ENCODE data around the gene DUSP19. TPM values are rescaled to one million over a fixed set of nuclear protein-coding genes. Genes with fewer than 3 reads are reported as not detected.

The DUSP19 gene
- total and polyA plus RNA-seq, 12 donors: 0.81 to 10.0 (median 4.1) TPM

DNA sequence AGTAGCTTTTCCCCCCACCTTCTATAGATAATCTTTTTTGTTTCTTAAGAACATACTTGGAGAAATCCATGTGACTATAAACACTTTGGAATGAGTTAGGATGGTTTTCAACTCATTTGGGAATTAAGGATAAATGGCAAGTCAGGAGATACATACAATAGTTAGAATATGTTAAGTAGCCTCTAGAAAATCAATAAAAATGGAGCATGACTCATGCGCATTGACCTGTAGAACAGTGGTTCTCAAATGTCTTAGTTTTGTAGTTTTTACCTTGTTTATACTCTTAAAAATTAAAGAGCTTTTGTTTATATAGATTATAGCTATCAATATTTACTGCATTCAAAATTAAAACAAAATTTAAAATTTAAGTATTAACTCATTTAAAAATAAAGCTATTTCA lies 70.4 kb downstream of the DUSP19 start:
- H3K27me3 ChIP-seq: no peaks in the 10 kb centered on the region
- intact Hi-C loops (cut with DNase I): no loop called here
- no peaks in the 10 kb centered on the region for H3K4me1 ChIP-seq (replicated peaks in 1 of 2)
- 96 to 100% (median 99%) methylated on average over 1 of the region's 1 CpG for WGBS, 4 donors
- TF ChIP-seq, protein P1, sequence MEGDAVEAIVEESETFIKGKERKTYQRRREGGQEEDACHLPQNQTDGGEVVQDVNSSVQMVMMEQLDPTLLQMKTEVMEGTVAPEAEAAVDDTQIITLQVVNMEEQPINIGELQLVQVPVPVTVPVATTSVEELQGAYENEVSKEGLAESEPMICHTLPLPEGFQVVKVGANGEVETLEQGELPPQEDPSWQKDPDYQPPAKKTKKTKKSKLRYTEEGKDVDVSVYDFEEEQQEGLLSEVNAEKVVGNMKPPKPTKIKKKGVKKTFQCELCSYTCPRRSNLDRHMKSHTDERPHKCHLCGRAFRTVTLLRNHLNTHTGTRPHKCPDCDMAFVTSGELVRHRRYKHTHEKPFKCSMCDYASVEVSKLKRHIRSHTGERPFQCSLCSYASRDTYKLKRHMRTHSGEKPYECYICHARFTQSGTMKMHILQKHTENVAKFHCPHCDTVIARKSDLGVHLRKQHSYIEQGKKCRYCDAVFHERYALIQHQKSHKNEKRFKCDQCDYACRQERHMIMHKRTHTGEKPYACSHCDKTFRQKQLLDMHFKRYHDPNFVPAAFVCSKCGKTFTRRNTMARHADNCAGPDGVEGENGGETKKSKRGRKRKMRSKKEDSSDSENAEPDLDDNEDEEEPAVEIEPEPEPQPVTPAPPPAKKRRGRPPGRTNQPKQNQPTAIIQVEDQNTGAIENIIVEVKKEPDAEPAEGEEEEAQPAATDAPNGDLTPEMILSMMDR (IDR thresholded peaks at IDR 0.05): no peak
- no peak for TF ChIP-seq POLR2A (IDR thresholded peaks at IDR 0.05)
- H3K4me3 ChIP-seq: no peak overlapping the region
- H3K27ac ChIP-seq: no peak overlapping the region
- no peak for DNase-seq
- no peaks in the 10 kb centered on the region for H3K36me3 ChIP-seq (replicated peaks in 1 of 2)
- H3K9me3 ChIP-seq (replicated peaks in 1 of 3): no peaks in the 10 kb centered on the region

DNA sequence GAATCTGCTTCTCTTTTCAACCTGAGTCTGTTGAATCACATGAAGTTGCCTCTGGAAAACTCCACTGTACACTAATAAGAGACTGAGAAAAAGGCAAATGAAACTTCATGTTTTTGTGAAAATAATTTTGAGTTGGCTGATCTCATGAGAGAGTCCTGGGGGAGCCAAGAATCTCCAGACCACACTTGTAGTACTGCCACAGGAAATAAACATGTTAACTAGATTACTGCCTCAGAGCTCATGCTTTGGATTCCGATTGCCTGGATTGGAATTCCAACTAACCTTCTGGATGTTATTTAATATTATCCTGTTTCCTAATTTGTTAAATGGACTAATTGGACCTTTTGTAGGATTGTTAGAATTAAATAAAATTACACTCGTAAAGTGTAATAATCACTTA lies 70.9 kb downstream of the DUSP19 start:
- H3K4me3 ChIP-seq: no peak overlapping the region
- TF ChIP-seq, protein P1 (IDR thresholded peaks at IDR 0.05): no peak
- TF ChIP-seq POLR2A (IDR thresholded peaks at IDR 0.05): no peak
- DNase-seq: no peak
- no peak overlapping the region for H3K27ac ChIP-seq
- no peaks in the 10 kb centered on the region for H3K27me3 ChIP-seq
- no peaks in the 10 kb centered on the region for H3K4me1 ChIP-seq (replicated peaks in 1 of 2)
- H3K9me3 ChIP-seq (replicated peaks in 1 of 3): no peaks in the 10 kb centered on the region
- H3K36me3 ChIP-seq (replicated peaks in 1 of 2): no peaks in the 10 kb centered on the region
- intact Hi-C loops (cut with DNase I): no loop called here
- 81 to 87% (median 82%) methylated on average over 2 of the region's 2 CpGs for WGBS, 4 donors

Small RNAs within 50 kb of the gene (small RNA-seq; reads per million reads assigned to genes)
- gene RF00599: 0 reads per million in 2 donors

Other genes starting within 250 kb of the DUSP19 start
- gene FRZB, start 212.1 kb upstream of the DUSP19 start, total RNA-seq: 1 to 10 TPM in 6 of 9 donors, under 1 TPM in 3; 0.30 to 2.1 (median 1.3) TPM
- 1 to 10 TPM; 1.9 to 2.5 (median 2.2) TPM for gene FRZB, start 212.1 kb upstream of the DUSP19 start, polyA plus RNA-seq
- 100 to 1,000 TPM in 5 of 9 donors, 10 to 100 TPM in 4; 76.8 to 134 (median 108) TPM for gene NCKAP1, start 40.3 kb upstream of the DUSP19 start, total RNA-seq
- 100 to 1,000 TPM in 1 of 3 donors, 10 to 100 TPM in 2; 26.8 to 113 (median 26.9) TPM for gene NCKAP1, start 40.3 kb upstream of the DUSP19 start, polyA plus RNA-seq
- gene NUP35, start 45.7 kb downstream of the DUSP19 start, total RNA-seq: 10 to 100 TPM in 7 of 9 donors, 1 to 10 TPM in 2; 6.9 to 25.3 (median 16.4) TPM
- gene NUP35, start 45.7 kb downstream of the DUSP19 start, polyA plus RNA-seq: 10 to 100 TPM in 1 of 3 donors, 1 to 10 TPM in 2; 6.2 to 27.8 (median 8.6) TPM

Measured in adrenal gland (tissue), 12 donors.